Naive thymus-derived CD8-positive, alpha-beta T cell (primary cell): ENCODE measurements around the gene C16orf89. TPM values are rescaled to one million over a fixed set of nuclear protein-coding genes. Genes with fewer than 3 reads are reported as not detected.
"Not testable (repeated sequence)": the region's sequence is repeated elsewhere in the genome, so short reads cannot be mapped to it uniquely, and the experiment has no call there.

Source experiments
- ATAC-seq, 2 donors: fragments of 150-1000 bp; cut with Tn5 transposase in 1 of 2; sonication (Bioruptor Pico), chemical (Tn5 transposase) in 1 of 2; 1 replicate in 1 of 2; 2 replicates in 1 of 2; pipeline ENCODE4 v1.10.0; 2021; ENCODE audit warnings: mild to moderate bottlenecking in 2 of 2, moderate library complexity in 2 of 2
- POLR2A ChIA-PET: fragments of 350-600 bp; sonication (Branson Sonifier 250); formaldehyde crosslinking; loops from one replicate; lab custom pipeline; 2021; ENCODE audit warnings: antibody characterized with exemption; lab: Charles Lee
- DNase-seq, 10 donors: peaks; one replicate each; pipeline versions ENCODE4 v3.0.0 to v3.0.0-alpha.2; 2020 to 2022
- H3K27ac Mint-ChIP-seq, 10 donors: one replicate each; pipeline ENCODE4 v1.8.0; 2020 to 2022; ENCODE audit warnings: mild to moderate bottlenecking in 10 of 10, mixed read lengths in 10 of 10, moderate library complexity in 4 of 10, inconsistent platforms in 1 of 10
- H3K27me3 Mint-ChIP-seq, 5 donors: one replicate each; pipeline ENCODE4 v1.8.0; 2021 to 2022; ENCODE audit warnings: mixed read lengths in 5 of 5
- H3K36me3 Mint-ChIP-seq, 3 donors: one replicate each; pipeline ENCODE4 v1.8.0; 2020 to 2022; ENCODE audit warnings: mixed read lengths in 3 of 3, mild to moderate bottlenecking in 2 of 3, inconsistent platforms in 1 of 3
- H3K4me1 Mint-ChIP-seq, 4 donors: one replicate each; pipeline ENCODE4 v1.8.0; 2021 to 2022; ENCODE audit warnings: mixed read lengths in 4 of 4
- H3K4me3 Mint-ChIP-seq, 10 donors: one replicate each; pipeline ENCODE4 v1.8.0; 2020 to 2022; ENCODE audit warnings: mild to moderate bottlenecking in 10 of 10, mixed read lengths in 10 of 10, moderate library complexity in 6 of 10, inconsistent platforms in 1 of 10
- H3K9me3 Mint-ChIP-seq, 9 donors: one replicate each; pipeline ENCODE4 v1.8.0; 2020 to 2022; ENCODE audit warnings: mixed read lengths in 9 of 9, mild to moderate bottlenecking in 3 of 9, inconsistent platforms in 1 of 9, moderate library complexity in 1 of 9
- polyA plus RNA-seq, 3 donors: library from polyadenylated mRNA; unstranded; fragments of 300-500 nt; fragmentation: Illumina TruSeq; gene quantifications; one replicate each; pipeline ENCODE4 v1.2.3, GENCODE V29; 2021
- total RNA-seq, 8 experiments: library from RNA in 2 of 8; stranded (reverse) in 2 of 8; gene quantifications; one replicate each; pipeline ENCODE4 v1.2.3 and lab custom pipeline; 2021 to 2026

The C16orf89 gene
- total and polyA plus RNA-seq, 5 experiments from 2014 or later = not detected

DNA sequence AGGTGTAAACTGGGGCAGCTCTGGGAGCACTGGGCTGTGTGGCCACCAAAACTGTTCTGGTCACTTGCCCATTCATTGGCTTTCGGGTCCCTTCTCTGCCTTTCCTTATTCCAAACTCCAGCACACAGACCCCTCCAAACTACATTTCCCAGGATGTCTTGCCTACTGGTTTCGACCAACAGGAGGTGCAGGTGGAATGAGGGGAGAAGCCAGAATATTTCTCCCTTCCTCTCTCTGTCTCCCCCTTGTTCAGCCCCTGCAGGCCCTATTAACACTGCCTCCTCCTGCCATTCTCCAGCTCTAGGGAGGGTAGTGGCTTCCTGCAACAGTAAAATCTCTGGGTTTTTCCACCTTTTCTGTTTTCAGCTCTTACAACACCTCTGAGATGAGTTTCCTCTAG, 18.8 kb downstream of the C16orf89 start:
- peaks cover 14 to 15% (median 14%) of the 10 kb centered on the region in 3 donors for H3K36me3 Mint-ChIP-seq
- H3K27me3 Mint-ChIP-seq = no peaks in the 10 kb centered on the region
- H3K4me1 Mint-ChIP-seq = peaks cover 0 to 3% (median 0%) of the 10 kb centered on the region in 4 donors
- DNase-seq = no peak
- H3K4me3 Mint-ChIP-seq = no peak overlapping the region
- ATAC-seq = no peak
- H3K9me3 Mint-ChIP-seq = peaks cover 0 to 23% (median 6%) of the 10 kb centered on the region in 9 donors
- no peak overlapping the region for H3K27ac Mint-ChIP-seq
- POLR2A ChIA-PET = no interaction called here

DNA sequence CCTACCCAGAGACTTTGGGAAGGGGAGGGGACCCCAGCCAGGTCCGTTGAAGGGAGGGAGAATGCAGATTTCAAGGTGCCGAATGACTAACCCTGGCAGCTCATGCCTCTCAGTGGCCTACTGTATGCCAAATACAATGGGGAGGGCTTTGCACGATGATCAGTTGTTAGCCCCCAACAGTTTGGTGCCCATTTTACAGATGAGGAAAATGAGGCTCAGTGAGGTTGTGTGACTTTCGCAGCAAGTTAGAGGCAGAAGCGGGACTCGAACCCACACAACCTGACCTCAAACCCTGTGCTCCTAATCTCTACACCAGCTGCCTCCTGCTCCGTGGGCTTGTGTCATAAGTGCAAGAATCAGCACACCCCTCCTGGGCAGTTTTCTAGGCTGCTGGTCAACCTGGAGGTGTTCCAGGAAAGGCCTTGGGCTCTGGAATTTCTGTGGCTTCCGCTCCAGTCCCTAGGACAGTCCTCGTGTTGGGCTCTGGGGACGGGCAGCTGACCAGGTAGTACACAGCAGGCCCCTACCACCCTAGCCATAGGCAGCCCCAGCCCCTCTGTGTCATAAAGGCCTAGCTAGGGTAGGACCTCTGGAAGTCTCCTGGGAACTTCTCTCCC, 20.1 kb downstream of the C16orf89 start:
- Mint-ChIP-seq H3K27me3 (no peaks in the 10 kb centered on the region), H3K4me1 (no peaks in the 10 kb centered on the region), H3K9me3 (peaks cover 0 to 13% (median 0%) of the 10 kb centered on the region in 9 donors), H3K27ac (no peak overlapping the region), H3K4me3 (no peak overlapping the region), H3K36me3 (peaks cover 10 to 14% (median 13%) of the 10 kb centered on the region in 3 donors)
- DNase-seq (no peak), ATAC-seq (no peak)
- POLR2A ChIA-PET = no interaction called here

DNA sequence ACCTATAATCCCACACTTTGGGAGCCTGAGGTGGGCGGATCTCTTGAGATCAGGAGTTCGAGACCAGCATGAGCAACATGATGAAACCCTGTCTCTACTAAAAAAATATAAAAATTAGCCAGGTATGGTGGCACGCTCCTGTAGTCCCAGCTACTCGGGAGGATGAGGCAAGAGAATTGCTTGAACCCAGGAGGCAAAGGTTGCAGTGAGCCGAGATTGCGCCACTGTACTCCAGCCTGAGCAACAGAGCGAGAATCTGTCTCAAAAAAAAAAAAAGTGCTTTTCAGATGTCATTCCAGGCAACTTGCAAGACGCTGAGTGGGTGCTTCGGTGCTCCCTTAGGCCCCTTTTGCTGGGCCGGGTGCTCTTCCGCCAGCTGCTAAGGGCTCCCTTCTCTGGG, 21.2 kb downstream of the C16orf89 start:
- POLR2A ChIA-PET, H3K4me1 Mint-ChIP-seq, H3K9me3 Mint-ChIP-seq, DNase-seq, ATAC-seq, H3K27me3 Mint-ChIP-seq, H3K27ac Mint-ChIP-seq, H3K4me3 Mint-ChIP-seq: not testable (repeated sequence)
- H3K36me3 Mint-ChIP-seq = peaks cover 3 to 14% (median 10%) of the 10 kb centered on the region in 3 donors

DNA sequence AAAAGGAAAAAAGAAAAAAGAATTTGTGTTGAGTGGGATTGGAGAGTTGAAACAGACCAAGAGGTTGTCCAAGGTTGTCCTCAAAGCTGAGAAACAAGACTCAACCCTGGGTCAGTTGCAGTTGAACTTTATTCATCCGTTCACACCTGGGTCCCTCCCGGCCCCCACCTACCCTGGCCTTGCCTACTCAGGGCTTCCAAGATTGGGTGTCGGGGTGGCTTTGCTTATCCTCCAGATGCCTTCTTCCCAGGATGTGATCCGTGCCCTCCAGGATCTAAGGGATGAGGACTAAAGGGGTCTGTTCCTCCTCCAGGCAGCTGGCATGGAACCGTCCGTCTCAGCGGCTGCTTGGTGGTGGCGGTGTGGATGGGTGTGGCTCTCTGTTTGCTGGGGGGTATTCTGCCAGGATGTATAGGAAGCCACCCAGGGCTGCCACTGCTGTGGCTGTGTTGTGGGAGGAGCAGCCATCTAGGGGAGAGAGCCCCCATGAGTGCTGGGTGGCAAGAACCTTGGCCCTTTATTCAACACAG, 21.7 kb downstream of the C16orf89 start:
- POLR2A ChIA-PET = no interaction called here
- Mint-ChIP-seq H3K4me3 (no peak overlapping the region), H3K27ac (no peak overlapping the region), H3K4me1 (no peaks in the 10 kb centered on the region), H3K36me3 (peaks cover 0 to 14% (median 10%) of the 10 kb centered on the region in 3 donors), H3K27me3 (no peaks in the 10 kb centered on the region), H3K9me3 (no peaks in the 10 kb centered on the region)
- no peak for ATAC-seq
- no peak for DNase-seq

DNA sequence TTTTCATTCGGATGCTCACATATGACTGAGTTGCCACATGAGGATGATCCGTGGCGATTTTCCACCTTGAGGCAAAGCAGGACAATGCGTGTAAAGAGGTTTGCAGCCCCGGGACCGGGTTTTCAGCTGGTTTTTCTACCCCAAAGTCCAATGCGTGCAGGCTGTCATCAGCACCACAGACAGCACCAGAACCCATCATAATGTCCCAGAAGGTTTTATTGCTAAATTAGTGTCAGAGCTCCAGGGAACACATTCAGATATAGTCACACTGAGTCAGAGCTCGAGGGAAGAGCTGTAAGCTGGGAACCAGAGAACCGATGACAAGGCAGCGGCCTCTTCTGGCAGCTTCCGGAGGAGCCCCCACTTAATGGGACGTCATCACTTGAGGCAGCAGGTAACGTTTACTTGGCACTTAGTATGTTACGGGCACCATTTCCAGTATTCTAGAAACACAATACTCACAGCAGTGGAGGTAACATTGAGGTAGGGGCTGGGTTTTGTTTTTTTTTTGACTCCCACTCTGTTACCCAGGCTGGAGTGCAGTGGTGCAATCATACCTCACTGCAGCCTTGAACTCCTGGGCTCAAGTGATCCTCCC, 23.1 kb downstream of the C16orf89 start:
- no peak overlapping the region for H3K27ac Mint-ChIP-seq
- ATAC-seq (no peak), DNase-seq (no peak)
- H3K4me3 Mint-ChIP-seq = no peak overlapping the region
- no peaks in the 10 kb centered on the region for H3K4me1 Mint-ChIP-seq
- no peaks in the 10 kb centered on the region for H3K9me3 Mint-ChIP-seq
- no peaks in the 10 kb centered on the region for H3K27me3 Mint-ChIP-seq
- POLR2A ChIA-PET = interaction anchor here (1.1 kb wide), 1 partner anchor 9 kb away, joined by 3 read pairs; the partner anchor contains the start of gene NAGPA
- H3K36me3 Mint-ChIP-seq = peaks cover 0 to 12% (median 7%) of the 10 kb centered on the region in 3 donors

DNA sequence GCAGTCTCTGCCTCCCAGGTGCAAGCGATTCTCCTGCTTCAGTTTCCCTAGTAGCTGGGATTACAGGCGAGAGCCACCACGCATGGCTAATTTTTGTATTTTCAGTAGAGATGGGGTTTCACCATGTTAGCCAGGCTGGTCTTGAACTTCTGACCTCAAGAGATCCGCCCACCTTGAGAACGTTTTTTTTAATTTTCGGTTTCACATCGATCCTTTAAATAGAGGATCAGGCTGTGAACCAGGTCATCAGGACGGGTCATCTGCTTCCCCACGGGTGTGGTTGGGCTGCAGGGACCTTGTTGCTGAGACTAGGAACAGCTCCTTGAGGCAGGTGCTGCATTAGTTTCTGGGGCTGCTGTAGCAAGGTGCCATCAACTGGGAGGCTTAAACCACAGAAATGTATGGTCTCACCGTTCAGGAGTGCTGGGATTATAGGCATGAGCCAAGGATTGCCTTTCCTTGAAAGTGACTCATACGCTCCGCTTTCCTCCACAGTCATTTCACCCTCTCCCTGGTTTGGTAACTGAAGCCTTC, 24.1 kb downstream of the C16orf89 start:
- POLR2A ChIA-PET = no interaction called here
- ATAC-seq = no peak
- H3K4me1 Mint-ChIP-seq = peaks cover 0 to 2% (median under 1%) of the 10 kb centered on the region in 4 donors

DNA sequence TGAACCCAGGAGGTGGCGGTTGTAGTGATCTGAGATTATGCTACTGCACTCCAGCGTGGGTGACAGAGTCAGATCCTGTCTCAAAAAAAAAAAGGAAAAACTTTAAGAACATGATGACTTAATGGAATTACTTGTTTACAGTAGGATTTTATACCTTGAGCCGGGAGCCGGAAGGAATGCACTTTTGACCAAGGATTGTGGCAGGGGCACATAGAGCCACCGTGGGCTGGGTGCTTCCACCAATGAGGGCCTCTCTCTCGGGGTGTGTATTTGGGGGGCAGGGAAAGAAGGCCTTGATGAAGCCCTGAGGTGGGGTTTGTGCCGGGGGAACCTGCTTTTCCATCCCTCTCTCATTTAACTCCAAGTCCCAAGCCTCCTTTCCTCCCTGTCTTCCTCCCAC, 25.3 kb downstream of the C16orf89 start:
- DNase-seq (no peak), ATAC-seq (no peak)
- Mint-ChIP-seq H3K4me3 (no peak overlapping the region), H3K4me1 (peaks cover 0 to 6% (median under 1%) of the 10 kb centered on the region in 4 donors), H3K36me3 (peaks cover 0 to 9% (median 7%) of the 10 kb centered on the region in 3 donors), H3K27me3 (no peaks in the 10 kb centered on the region), H3K27ac (no peak overlapping the region), H3K9me3 (no peaks in the 10 kb centered on the region)
- POLR2A ChIA-PET = interaction anchor here (0.7 kb wide), 1 partner anchor 731 kb away, joined by 3 read pairs; no protein-coding TSS in a partner anchor

More for the DNA sequence above, 24.1 kb downstream of the C16orf89 start:
- H3K27me3 Mint-ChIP-seq = no peaks in the 10 kb centered on the region
- no peak overlapping the region for H3K4me3 Mint-ChIP-seq
- no peak overlapping the region for H3K27ac Mint-ChIP-seq
- no peak for DNase-seq
- H3K36me3 Mint-ChIP-seq = peaks cover 0 to 9% (median 7%) of the 10 kb centered on the region in 3 donors
- H3K9me3 Mint-ChIP-seq = no peaks in the 10 kb centered on the region

DNA sequence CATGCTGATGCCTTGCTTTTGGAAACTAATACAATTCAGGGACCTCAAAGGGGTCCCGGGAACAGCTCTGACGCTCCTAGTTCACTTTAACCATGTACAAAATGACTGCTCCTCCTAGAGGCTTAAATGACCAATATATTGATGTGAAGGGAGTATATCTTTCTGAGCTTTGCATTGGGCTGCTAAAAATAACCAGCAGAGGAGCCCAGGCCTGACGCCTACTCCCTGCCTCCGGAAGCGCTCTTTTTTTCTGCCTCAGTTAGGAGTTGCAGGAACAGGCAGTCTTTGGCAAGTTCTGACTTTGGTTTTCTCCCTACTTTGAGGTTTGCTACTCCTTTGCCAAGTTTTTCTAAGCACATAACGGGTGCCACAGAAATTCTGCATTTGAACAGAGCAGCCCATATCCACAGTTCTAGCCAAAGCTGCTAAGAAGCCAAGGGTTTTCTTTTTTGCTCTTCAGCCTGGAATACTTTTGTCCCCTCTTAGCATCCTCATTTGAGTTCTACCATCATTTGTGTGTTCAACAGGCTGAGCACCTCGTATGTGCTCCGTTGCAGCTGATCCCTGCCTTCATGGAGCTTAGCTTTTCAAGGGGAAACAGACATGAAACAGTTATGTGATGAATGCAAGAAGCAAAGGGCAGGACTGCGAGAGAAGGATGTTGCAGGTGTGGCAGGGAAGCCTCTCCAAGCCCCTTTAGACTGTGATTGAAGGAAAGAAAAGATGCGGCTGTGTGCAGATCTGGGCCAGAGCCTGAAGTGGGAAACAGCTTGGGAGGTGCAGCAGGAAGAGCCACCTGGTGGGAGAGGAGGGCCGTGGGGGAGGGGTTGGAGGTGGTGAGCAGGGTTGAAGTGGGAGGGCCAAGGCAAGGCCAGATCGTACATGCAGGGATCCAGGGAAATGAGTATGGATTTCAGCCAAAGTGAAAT, 29.3 kb downstream of the C16orf89 start:
- Mint-ChIP-seq H3K27ac (peak overlapping the region in 2 of 10 donors; percentile 13 to 27), H3K27me3 (no peaks in the 10 kb centered on the region), H3K4me1 (peaks cover 12 to 23% (median 21%) of the 10 kb centered on the region in 4 donors), H3K9me3 (no peaks in the 10 kb centered on the region), H3K36me3 (peaks cover 0 to 3% (median 0%) of the 10 kb centered on the region in 3 donors), H3K4me3 (peak overlapping the region in 1 of 10 donors; percentile 14)
- ATAC-seq (no peak), DNase-seq (no peak)
- POLR2A ChIA-PET = no interaction called here

DNA sequence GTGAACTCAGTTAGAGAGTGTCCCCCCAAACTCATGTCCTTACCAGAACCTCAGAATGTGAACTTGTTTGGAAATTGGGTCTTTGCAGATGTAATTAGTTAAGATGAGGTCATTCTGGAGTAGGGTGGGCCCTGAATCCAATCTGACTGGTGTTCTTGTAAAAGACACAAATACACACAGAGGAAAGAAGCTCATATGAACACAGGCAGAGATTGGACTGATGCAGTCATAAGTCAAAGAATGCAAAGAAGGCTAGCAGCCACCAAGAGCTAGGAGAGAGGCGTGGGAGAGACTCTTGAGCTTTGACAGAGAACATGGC, 29.9 kb downstream of the C16orf89 start:
- peak overlapping the region in 1 of 10 donors; percentile 42 for H3K4me3 Mint-ChIP-seq
- H3K36me3 Mint-ChIP-seq = peaks cover 0 to 9% (median 0%) of the 10 kb centered on the region in 3 donors
- H3K9me3 Mint-ChIP-seq = no peaks in the 10 kb centered on the region
- peak overlapping the region in 1 of 10 donors; percentile 7 for H3K27ac Mint-ChIP-seq
- H3K27me3 Mint-ChIP-seq = no peaks in the 10 kb centered on the region
- POLR2A ChIA-PET = no interaction called here
- DNase-seq (no peak), ATAC-seq (no peak)
- H3K4me1 Mint-ChIP-seq = peaks cover 12 to 23% (median 21%) of the 10 kb centered on the region in 4 donors

DNA sequence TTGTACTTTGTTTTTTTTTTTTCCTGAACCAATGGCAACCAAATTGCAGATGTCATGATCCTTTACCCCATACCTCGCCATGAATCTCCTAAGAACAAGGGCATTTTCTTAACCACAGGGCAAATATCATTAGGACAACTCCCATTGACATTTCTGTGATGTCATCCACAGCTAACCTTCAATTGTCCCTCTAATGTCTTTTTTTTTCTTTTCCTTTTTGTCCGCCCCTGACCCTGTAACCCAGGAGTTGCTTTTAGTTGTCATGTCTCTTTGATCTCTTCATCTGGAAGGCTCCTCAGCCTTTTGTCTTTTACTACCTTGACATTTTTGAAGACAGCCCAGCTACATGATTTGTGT, 31.6 kb downstream of the C16orf89 start:
- no peak for ATAC-seq
- POLR2A ChIA-PET = interaction anchor here (0.6 to 2.7 kb wide), 7 partner anchors 9 to 277 kb away, joined by 3 to 9 read pairs (median 4); partner anchors contain the start of genes ALG1 and EEF2KMT
- H3K27ac Mint-ChIP-seq = peak overlapping the region; percentile 91 to 97 (median 94)

DNA sequence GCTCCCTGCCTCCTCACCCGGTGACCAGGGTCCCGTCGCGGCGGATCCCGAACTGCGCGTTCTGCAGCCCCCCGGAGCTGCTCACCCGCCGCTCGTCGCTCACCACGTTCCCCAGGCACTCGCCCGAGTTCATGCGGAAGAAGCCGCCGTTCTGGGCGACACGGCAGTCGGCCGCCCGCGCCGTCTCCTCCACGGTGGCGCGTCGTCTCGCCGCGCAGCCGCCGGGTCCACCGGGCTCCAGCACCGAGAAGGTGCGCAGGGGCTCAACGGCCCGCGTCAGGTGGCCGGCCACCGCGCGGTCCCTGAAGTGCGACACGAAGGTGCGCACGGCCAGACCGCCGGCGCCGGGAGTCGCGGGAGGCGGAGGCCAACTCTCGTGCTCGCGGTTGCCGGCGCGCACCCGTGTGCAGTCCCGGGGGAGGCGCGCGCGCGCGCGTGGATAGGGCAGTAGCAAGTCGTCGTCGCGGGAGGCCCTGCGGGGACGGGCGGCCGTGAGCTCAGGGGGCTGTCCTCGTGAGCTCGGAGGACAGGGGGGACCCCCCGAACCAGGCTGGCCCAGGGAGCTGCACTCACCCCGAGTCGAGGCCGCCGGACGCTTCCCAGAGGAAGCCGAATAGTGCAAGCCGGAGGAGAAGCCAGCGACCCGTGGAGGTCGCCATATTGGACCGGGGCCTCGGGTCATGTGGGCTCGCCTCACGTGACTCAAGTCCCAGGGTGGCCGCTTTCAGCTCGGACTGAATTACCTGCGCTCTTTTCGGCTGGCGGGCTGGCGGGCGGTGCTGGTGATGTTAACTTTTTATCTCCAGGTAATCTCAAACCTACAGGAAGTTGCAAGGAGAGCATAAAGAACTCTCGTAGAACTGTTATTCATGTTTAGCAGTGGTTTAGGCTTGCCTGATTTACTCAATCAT, 32.2 kb downstream of the C16orf89 start, which contains the start of gene NAGPA:
Gene NAGPA (minus strand): TSS at position 680 of the 911 bp plus-strand sequence. CDS start 21 bp downstream, at position 659.
- Mint-ChIP-seq H3K9me3 (no peaks in the 10 kb centered on the region), H3K36me3 (peaks cover 0 to 21% (median 0%) of the 10 kb centered on the region in 3 donors), H3K27ac (peak within 1 kb of the TSS; percentile 91 to 97 (median 94)), H3K4me3 (peak within 1 kb of the TSS; percentile 82 to 93 (median 89)), H3K4me1 (peaks cover 14 to 27% (median 21%) of the 10 kb centered on the region in 4 donors), H3K27me3 (no peaks in the 10 kb centered on the region)
- peak; percentile 91 to 92 for ATAC-seq
- POLR2A ChIA-PET = interaction anchor here (0.6 to 2.7 kb wide), 7 partner anchors 9 to 276 kb away, joined by 3 to 9 read pairs (median 4); partner anchors contain the start of genes ALG1 and EEF2KMT
- peak; percentile 75 to 92 (median 82) for DNase-seq

More for the DNA sequence above, 31.6 kb downstream of the C16orf89 start:
- H3K4me1 Mint-ChIP-seq = peaks cover 12 to 23% (median 21%) of the 10 kb centered on the region in 4 donors
- H3K27me3 Mint-ChIP-seq = no peaks in the 10 kb centered on the region
- H3K4me3 Mint-ChIP-seq = peak overlapping the region; percentile 82 to 93 (median 89)
- no peak for DNase-seq
- H3K9me3 Mint-ChIP-seq = no peaks in the 10 kb centered on the region
- peaks cover 0 to 17% (median 0%) of the 10 kb centered on the region in 3 donors for H3K36me3 Mint-ChIP-seq
